ENCODE measurements around the gene CNTNAP5. TPM values are rescaled to one million over a fixed set of nuclear protein-coding genes. Genes with fewer than 3 reads are reported as not detected.

Gene CNTNAP5
- total RNA-seq, 1 experiment from 2014 or later, result 0.48 TPM

GRCh38 chr2:124382067-124382618, 357.1 kb downstream of the CNTNAP5 start:
- no peak overlapping the region for H3K4me2 ChIP-seq (ENCODE audit: insufficient read depth, insufficient read length, low read length)

More at GRCh38 chr2:124382067-124382618, 357.1 kb downstream of the CNTNAP5 start:
- no peak overlapping the region for H2BK120ac ChIP-seq (ENCODE audit: low read depth, low read length, poor library complexity, severe bottlenecking)
- H3K23ac ChIP-seq (ENCODE audit: insufficient read length, low read depth, low read length), result no peak overlapping the region
- no peak overlapping the region for H3K56ac ChIP-seq (ENCODE audit: insufficient read length, low read depth, low read length)
- H3K36me3 Mint-ChIP-seq (ENCODE audit: insufficient read depth in 1 of 3, low read depth in 3 of 3), result peaks cover 0 to 7% (median 2%) of the 10 kb centered on the region in 3 experiments; a peak in 3 of 7 replicates
- H2AFZ ChIP-seq (ENCODE audit: low read length), result no peak overlapping the region
- no peak overlapping the region for H3K27ac ChIP-seq (ENCODE audit: insufficient read length, low read depth, low read length)
- no peaks in the 10 kb centered on the region for H3K23me2 ChIP-seq (ENCODE audit: insufficient read length, low read depth, low read length, poor library complexity, severe bottlenecking)
- no peak overlapping the region for H2BK20ac ChIP-seq (ENCODE audit: low read depth, low read length, poor library complexity, severe bottlenecking)
- H3T11ph ChIP-seq (ENCODE audit: low read length), result no peak overlapping the region
- peaks cover 5 to 7% of the 10 kb centered on the region in 2 experiments; a peak in 3 of 5 replicates for H3K9me3 Mint-ChIP-seq
- no peak overlapping the region for H4K5ac ChIP-seq (ENCODE audit: insufficient read length, low read depth, low read length)
- no peak overlapping the region for H2BK15ac ChIP-seq (ENCODE audit: low read depth, low read length)
- no peaks in the 10 kb centered on the region for H4K20me1 ChIP-seq (ENCODE audit: control insufficient read depth, insufficient read depth, insufficient read length)
- H3K14ac ChIP-seq (ENCODE audit: insufficient read depth, low read length), result no peak overlapping the region
- H3K4me1 ChIP-seq (ENCODE audit: insufficient read depth, low read length), result no peaks in the 10 kb centered on the region; the same call in 1 of the 2 replicates
- no peak overlapping the region for H4K91ac ChIP-seq (ENCODE audit: insufficient read length, low read depth, low read length)
- no peak overlapping the region for H3K4ac ChIP-seq (ENCODE audit: low read depth, low read length)
- H3K9ac ChIP-seq (ENCODE audit: extremely low read depth, insufficient read length, low read length), result no peak overlapping the region
- no peaks in the 10 kb centered on the region for H3K9me3 ChIP-seq (ENCODE audit: control insufficient read depth, low read depth, low read length)
- H3K4me1 Mint-ChIP-seq, result peaks cover 6 to 12% of the 10 kb centered on the region in 2 experiments; a peak in 3 of 4 replicates
- no CpG with 5 or more reads among the region's 1 CpG for WGBS (ENCODE audit: extremely low coverage, insufficient read length, low lambda C conversion rate)
- no peak overlapping the region for H3K18ac ChIP-seq (ENCODE audit: insufficient read length, low read depth, low read length)
- H3K27ac Mint-ChIP-seq, result no peak overlapping the region
- no peak overlapping the region for H3K4me3 Mint-ChIP-seq
- no peak overlapping the region for H2BK12ac ChIP-seq (ENCODE audit: insufficient read length, low read depth, low read length)
- H3K27me3 ChIP-seq (ENCODE audit: insufficient read depth, low read length), result no peaks in the 10 kb centered on the region
- no peaks in the 10 kb centered on the region for H3K79me1 ChIP-seq (ENCODE audit: insufficient read depth, low read depth, low read length, poor library complexity, severe bottlenecking)
- H2AK5ac ChIP-seq (ENCODE audit: insufficient read length, low read length), result no peak overlapping the region
- no peak overlapping the region for H2BK5ac ChIP-seq (ENCODE audit: insufficient read length, low read length)
- no peak for DNase-seq
- TF ChIP-seq, protein P1, sequence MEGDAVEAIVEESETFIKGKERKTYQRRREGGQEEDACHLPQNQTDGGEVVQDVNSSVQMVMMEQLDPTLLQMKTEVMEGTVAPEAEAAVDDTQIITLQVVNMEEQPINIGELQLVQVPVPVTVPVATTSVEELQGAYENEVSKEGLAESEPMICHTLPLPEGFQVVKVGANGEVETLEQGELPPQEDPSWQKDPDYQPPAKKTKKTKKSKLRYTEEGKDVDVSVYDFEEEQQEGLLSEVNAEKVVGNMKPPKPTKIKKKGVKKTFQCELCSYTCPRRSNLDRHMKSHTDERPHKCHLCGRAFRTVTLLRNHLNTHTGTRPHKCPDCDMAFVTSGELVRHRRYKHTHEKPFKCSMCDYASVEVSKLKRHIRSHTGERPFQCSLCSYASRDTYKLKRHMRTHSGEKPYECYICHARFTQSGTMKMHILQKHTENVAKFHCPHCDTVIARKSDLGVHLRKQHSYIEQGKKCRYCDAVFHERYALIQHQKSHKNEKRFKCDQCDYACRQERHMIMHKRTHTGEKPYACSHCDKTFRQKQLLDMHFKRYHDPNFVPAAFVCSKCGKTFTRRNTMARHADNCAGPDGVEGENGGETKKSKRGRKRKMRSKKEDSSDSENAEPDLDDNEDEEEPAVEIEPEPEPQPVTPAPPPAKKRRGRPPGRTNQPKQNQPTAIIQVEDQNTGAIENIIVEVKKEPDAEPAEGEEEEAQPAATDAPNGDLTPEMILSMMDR (conservative IDR thresholded peaks at IDR 0.05), result no peak
- H3K27me3 Mint-ChIP-seq (ENCODE audit: low read depth), result no peaks in the 10 kb centered on the region
- no peaks in the 10 kb centered on the region for H3K79me2 ChIP-seq (ENCODE audit: insufficient read depth, low read length)
- no peak overlapping the region for H4K8ac ChIP-seq (replicated peaks; ENCODE audit: insufficient read length, low read depth, low read length)
